Measurements from ENCODE around the gene GCC2.
"Not testable (repeated sequence)": the region's sequence is repeated elsewhere in the genome, so short reads cannot be mapped to it uniquely, and the experiment has no call there.

GCC2 gene

GRCh38 chr2:108446703-108447102, 2.3 kb upstream of the GCC2 start:
- no peak for DNase-seq

GRCh38 chr2:108447947-108448677, 894 bp upstream of the GCC2 start:
- peak; percentile 15 for DNase-seq

GRCh38 chr2:108449410-108450130, 564 bp downstream of the GCC2 start:
- DNase-seq: no peak

GRCh38 chr2:108450863-108451262, 1.9 kb downstream of the GCC2 start:
- DNase-seq: no peak

- no peak for DNase-seq
Observed at GRCh38 chr2:108451976-108452375, 3.0 kb downstream of the GCC2 start.

GRCh38 chr2:108453530-108453929, 4.5 kb downstream of the GCC2 start:
- DNase-seq: not testable (repeated sequence)

GRCh38 chr2:108454440-108454839, 5.4 kb downstream of the GCC2 start:
- DNase-seq: no peak

GRCh38 chr2:108455571-108455970, 6.6 kb downstream of the GCC2 start:
- no peak for DNase-seq

GRCh38 chr2:108458082-108458481, 9.1 kb downstream of the GCC2 start:
- no peak for DNase-seq

- DNase-seq: no peak
Observed at GRCh38 chr2:108459441-108459840, 10.4 kb downstream of the GCC2 start.

GRCh38 chr2:108460345-108461037, 11.5 kb downstream of the GCC2 start:
- no peak for DNase-seq

- DNase-seq: no peak
Observed at GRCh38 chr2:108477099-108477498, 28.1 kb downstream of the GCC2 start.

- no peak for DNase-seq
Observed at GRCh38 chr2:108485253-108485652, 36.2 kb downstream of the GCC2 start.

- DNase-seq: no peak
Observed at GRCh38 chr2:108490506-108491122, 41.6 kb downstream of the GCC2 start.

GRCh38 chr2:108491848-108492247, 42.8 kb downstream of the GCC2 start:
- no peak for DNase-seq

GRCh38 chr2:108492364-108492763, 43.4 kb downstream of the GCC2 start:
- no peak for DNase-seq

GRCh38 chr2:108496167-108496566, 47.2 kb downstream of the GCC2 start:
- not testable (repeated sequence) for DNase-seq

GRCh38 chr2:108507620-108508019, 58.6 kb downstream of the GCC2 start:
- not testable (repeated sequence) for DNase-seq

GRCh38 chr2:108512431-108512830, 63.4 kb downstream of the GCC2 start:
- not testable (repeated sequence) for DNase-seq

GRCh38 chr2:108514478-108514877, 65.5 kb downstream of the GCC2 start:
- DNase-seq: not testable (repeated sequence)

- not testable (repeated sequence) for DNase-seq
Observed at GRCh38 chr2:108524688-108525087, 75.7 kb downstream of the GCC2 start.

GRCh38 chr2:108525258-108525657, 76.3 kb downstream of the GCC2 start:
- not testable (repeated sequence) for DNase-seq

GRCh38 chr2:108531674-108532055, 82.7 kb downstream of the GCC2 start:
- no peak for DNase-seq
